B cell (primary cell): ENCODE results near the gene FAM118B. TPM values are rescaled to one million over a fixed set of nuclear protein-coding genes. Genes with fewer than 3 reads are reported as not detected.

ENCODE experiments used
- ATAC-seq: fragments of 200-7000 bp; cut with Tn5 transposase; one replicate; pipeline ENCODE4 v1.10.0; 2021; ENCODE audit warnings: low read depth, mild to moderate bottlenecking, moderate number of reproducible peaks, moderate library complexity
- CTCF ChIA-PET: fragments of 350-600 bp; sonication (Branson Sonifier 250); formaldehyde crosslinking; loops from one replicate; lab custom pipeline; 2021; ENCODE audit warnings: antibody characterized with exemption, inconsistent platforms; lab: Charles Lee
- POLR2A ChIA-PET: fragments of 350-600 bp; sonication (Branson Sonifier 250); formaldehyde crosslinking; loops from one replicate; lab custom pipeline; 2021; ENCODE audit warnings: antibody characterized with exemption; lab: Charles Lee
- DNase-seq: peaks from one replicate; pipeline ENCODE4 v3.0.0; 2013
- H2AFZ ChIP-seq: 2 replicates; pipeline ENCODE4 v1.6.1; 2012; ENCODE audit warnings: mild to moderate bottlenecking, low read depth, low read length; ENCODE audit not compliant: insufficient read depth, poor library complexity, severe bottlenecking
- H3K27ac ChIP-seq, 2 donors: 1 replicate in 1 of 2; 2 replicates in 1 of 2; pipeline ENCODE4 v1.5.1; 2012 to 2013; ENCODE audit warnings: low read length in 2 of 2, mild to moderate bottlenecking in 2 of 2, moderate library complexity in 1 of 2
- H3K27me3 ChIP-seq, 4 experiments: fragments of 200-600 bp in 1 of 4; sonication (generic) in 1 of 4; replicated peaks in 1 of 4; 1 replicate in 2 of 4; 2 replicates in 2 of 4; pipeline versions ENCODE4 v1.6.1 to v1.7.0; 2013 to 2016; ENCODE audit warnings: low read length in 3 of 4, mild to moderate bottlenecking in 2 of 4, mixed read lengths in 1 of 4, moderate library complexity in 1 of 4; ENCODE audit not compliant: insufficient read depth in 4 of 4, control insufficient read depth in 3 of 4; ENCODE audit errors: control extremely low read depth in 1 of 4
- H3K36me3 ChIP-seq, 2 experiments: replicated peaks in 1 of 2; 1 replicate in 1 of 2; 2 replicates in 1 of 2; pipeline versions ENCODE4 v1.6.1 to v1.7.1; 2013; ENCODE audit warnings: low read length in 1 of 2; ENCODE audit not compliant: insufficient read depth in 2 of 2, control insufficient read depth in 1 of 2; ENCODE audit errors: control extremely low read depth in 1 of 2, extremely low read depth in 1 of 2
- H3K4me1 ChIP-seq, 2 donors: fragments of 200-600 bp in 1 of 2; sonication (generic) in 1 of 2; 1 replicate in 1 of 2; 2 replicates in 1 of 2; pipeline versions ENCODE4 v1.5.1 to v1.6.1; 2013 to 2017; ENCODE audit warnings: low read length in 2 of 2; ENCODE audit not compliant: control insufficient read depth in 2 of 2, insufficient read depth in 2 of 2
- H3K4me2 ChIP-seq: replicated peaks from 2 replicates; pipeline ENCODE3; 2012; ENCODE audit warnings: mild to moderate bottlenecking, low read depth, low read length; ENCODE audit not compliant: poor library complexity, severe bottlenecking
- H3K4me3 ChIP-seq, 5 experiments: fragments of 200-600 bp in 1 of 5; sonication (generic) in 1 of 5; 1 replicate in 3 of 5; 2 replicates in 2 of 5; pipeline versions ENCODE4 v1.5.1 to v1.7.0; 2011 to 2016; ENCODE audit warnings: low read length in 4 of 5, mild to moderate bottlenecking in 4 of 5, low read depth in 2 of 5, control low read depth in 1 of 5, moderate library complexity in 1 of 5; ENCODE audit not compliant: insufficient read depth in 1 of 5; ENCODE audit errors: control extremely low read depth in 1 of 5, extremely low read depth in 1 of 5
- H3K79me2 ChIP-seq: fragments of 200-600 bp; sonication (generic); one replicate; pipeline ENCODE4 v1.6.0; 2016; ENCODE audit warnings: low read length; ENCODE audit not compliant: control insufficient read depth, insufficient read depth
- H3K9ac ChIP-seq: fragments of 200-600 bp; sonication (generic); 2 replicates; pipeline ENCODE4 v1.6.1; 2017; ENCODE audit warnings: mild to moderate bottlenecking, low read length, moderate library complexity
- H3K9me3 ChIP-seq, 3 donors: one replicate each; pipeline versions ENCODE4 v1.6.1 to v1.7.1; 2013; ENCODE audit warnings: low read length in 2 of 3; ENCODE audit not compliant: control insufficient read depth in 2 of 3, insufficient read depth in 1 of 3; ENCODE audit errors: control extremely low read depth in 1 of 3
- H4K20me1 ChIP-seq: 2 replicates; pipeline ENCODE4 v1.6.0; 2012; ENCODE audit warnings: mild to moderate bottlenecking, low read length; ENCODE audit not compliant: insufficient read depth, control insufficient read depth, poor library complexity, severe bottlenecking
- H3K27ac Mint-ChIP-seq: one replicate; pipeline ENCODE4 v1.8.0; 2021; ENCODE audit warnings: mixed read lengths
- H3K27me3 Mint-ChIP-seq: one replicate; pipeline ENCODE4 v1.8.0; 2021; ENCODE audit warnings: mixed read lengths
- H3K4me1 Mint-ChIP-seq: one replicate; pipeline ENCODE4 v1.8.0; 2021; ENCODE audit warnings: mixed read lengths
- H3K4me3 Mint-ChIP-seq: one replicate; pipeline ENCODE4 v1.8.0; 2021; ENCODE audit warnings: mixed read lengths
- H3K9me3 Mint-ChIP-seq: one replicate; pipeline ENCODE4 v1.8.0; 2022; ENCODE audit warnings: mixed read lengths; ENCODE audit not compliant: insufficient read depth
- CTCF ChIP-seq: fragments of 200-600 bp; IDR thresholded peaks from one replicate; pipeline ENCODE4 v1.8.0; 2022; ENCODE audit warnings: antibody characterized with exemption, mild to moderate bottlenecking
- EZH2 ChIP-seq: IDR thresholded peaks from 2 replicates; pipeline ENCODE4 v1.6.1; 2012; ENCODE audit warnings: borderline replicate concordance, low read depth, mild to moderate bottlenecking, moderate library complexity, low read length; ENCODE audit not compliant: insufficient read depth, poor library complexity, severe bottlenecking
- whole genome bisulfite sequencing: methylation state at CpG from one replicate; pipeline ENCODE4 v1.1.5; 2013; ENCODE audit warnings: missing lambda C conversion rate; ENCODE audit not compliant: insufficient coverage; 5-methylcytosine and 5-hydroxymethylcytosine counted together
- intact Hi-C: fragments of 100-400 bp; cut with micrococcal nuclease; formaldehyde crosslinking; loops from one replicate; pipeline ENCODE4 v1.10.0; 2022
- polyA plus RNA-seq: library from polyadenylated mRNA; depleted of rRNA; stranded (reverse); fragments of >200 nt; gene quantifications from 2 replicates; pipeline ENCODE4 v1.2.3, GENCODE V29; 2012
- total RNA-seq, 2 donors: library from RNA; stranded (reverse); fragments of 120-200 nt in 1 of 2; gene quantifications; 1 replicate in 1 of 2; 2 replicates in 1 of 2; pipeline versions ENCODE4 v1.2.3 to v1.2.4, GENCODE V29; 2013 to 2022

The FAM118B gene
- total and polyA plus RNA-seq, 2 donors (not counting 1 experiment from before 2014, with no cell fraction given): 7.3 to 14.1 TPM

GRCh38 chr11:126219547-126219946 is 8.0 kb downstream of the FAM118B start:
- ChIA-PET POLR2A (no interaction called here), CTCF (interaction anchor here (0.7 to 1.5 kb wide), 2 partner anchors 91 to 93 kb away, joined by 3 read pairs; no protein-coding TSS in a partner anchor)
- ATAC-seq (no peak), DNase-seq (no peak)
- Histone ChIP-seq H3K27me3 (no peaks in the 10 kb centered on the region), H3K4me2 (no peak overlapping the region), H3K4me3 (no peak overlapping the region), H3K9ac (no peak overlapping the region), H3K4me1 (peaks cover 11 to 14% of the 10 kb centered on the region in 2 donors), H3K27ac (no peak overlapping the region), H4K20me1 (peaks cover 8% of the 10 kb centered on the region), H3K9me3 (no peaks in the 10 kb centered on the region), H2AFZ (no peak overlapping the region), H3K79me2 (peaks cover 77% of the 10 kb centered on the region), H3K36me3 (peaks cover 0 to 2% of the 10 kb centered on the region in 2 experiments)
- TF ChIP-seq CTCF: no peak
- TF ChIP-seq EZH2: no peak
- Mint-ChIP-seq H3K27ac (no peak overlapping the region), H3K4me1 (peaks cover 16% of the 10 kb centered on the region), H3K27me3 (no peaks in the 10 kb centered on the region), H3K4me3 (no peak overlapping the region), H3K9me3 (no peaks in the 10 kb centered on the region)
- intact Hi-C loops: no loop called here
- WGBS: 92% methylated on average over 3 of the region's 4 CpGs

GRCh38 chr11:126224647-126225294 is 13.2 kb downstream of the FAM118B start:
- intact Hi-C loops: no loop called here
- peaks cover 28% of the 10 kb centered on the region for H3K79me2 ChIP-seq
- H3K4me3 ChIP-seq: no peak overlapping the region
- no peak overlapping the region for H3K4me2 ChIP-seq
- ATAC-seq: no peak
- Mint-ChIP-seq H3K4me3 (no peak overlapping the region), H3K27ac (no peak overlapping the region), H3K4me1 (no peaks in the 10 kb centered on the region), H3K27me3 (no peaks in the 10 kb centered on the region), H3K9me3 (peaks cover 2% of the 10 kb centered on the region)
- H3K9me3 ChIP-seq: peaks cover 0 to 12% (median 0%) of the 10 kb centered on the region in 3 donors
- DNase-seq: no peak
- no peaks in the 10 kb centered on the region for H3K27me3 ChIP-seq
- ChIA-PET CTCF (no interaction called here), POLR2A (no interaction called here)
- H4K20me1 ChIP-seq: no peaks in the 10 kb centered on the region
- no peak overlapping the region for H3K9ac ChIP-seq
- TF ChIP-seq EZH2 (no peak), CTCF (no peak)
- H3K36me3 ChIP-seq: peaks cover 3 to 4% of the 10 kb centered on the region in 2 experiments
- no peaks in the 10 kb centered on the region for H3K4me1 ChIP-seq
- no peak overlapping the region for H2AFZ ChIP-seq
- H3K27ac ChIP-seq: no peak overlapping the region
- 98% methylated on average over 5 of the region's 6 CpGs for WGBS
